NCI-H2227 treated with DMSO at 0.1 percent for 48 hours (cell line): ENCODE data around the gene PTPN14.
A peak's percentile ranks its signal among the peaks of the same experiment; 100 is the strongest.

ENCODE experiments used
- DNase-seq: peaks from one replicate; lab custom pipeline; 2025; lab: John Stamatoyannopoulos, UW

Gene PTPN14

GRCh38 chr1:214454569-214455396 lies 96.6 kb downstream of the PTPN14 start:
- no peak for DNase-seq

GRCh38 chr1:214453109-214453722 lies 98.2 kb downstream of the PTPN14 start:
- no peak for DNase-seq

GRCh38 chr1:214452152-214452784 lies 99.1 kb downstream of the PTPN14 start:
- DNase-seq: no peak

- no peak for DNase-seq
These were observed 99.8 kb downstream of the PTPN14 start for GRCh38 chr1:214451596-214451995.

GRCh38 chr1:214449371-214449770 lies 102.0 kb downstream of the PTPN14 start:
- no peak for DNase-seq

GRCh38 chr1:214448536-214448935 lies 102.9 kb downstream of the PTPN14 start:
- no peak for DNase-seq

GRCh38 chr1:214447557-214447871 lies 103.9 kb downstream of the PTPN14 start:
- DNase-seq: no peak

GRCh38 chr1:214446772-214447556 lies 104.4 kb downstream of the PTPN14 start:
- DNase-seq: no peak

- no peak for DNase-seq
These were observed 105.4 kb downstream of the PTPN14 start for GRCh38 chr1:214445831-214446614.

GRCh38 chr1:214445199-214445598 lies 106.2 kb downstream of the PTPN14 start:
- DNase-seq: no peak

GRCh38 chr1:214444182-214444939 lies 107.0 kb downstream of the PTPN14 start:
- no peak for DNase-seq

GRCh38 chr1:214441119-214441518 lies 110.3 kb downstream of the PTPN14 start:
- DNase-seq: no peak

- no peak for DNase-seq
These were observed 111.0 kb downstream of the PTPN14 start for GRCh38 chr1:214440219-214440965.

GRCh38 chr1:214439352-214440119 lies 111.9 kb downstream of the PTPN14 start:
- peak; percentile 71 for DNase-seq

GRCh38 chr1:214438530-214438929 lies 112.9 kb downstream of the PTPN14 start:
- no peak for DNase-seq

GRCh38 chr1:214438075-214438474 lies 113.3 kb downstream of the PTPN14 start:
- DNase-seq: no peak

GRCh38 chr1:214435867-214436266 lies 115.5 kb downstream of the PTPN14 start:
- DNase-seq: no peak

- no peak for DNase-seq
These were observed 119.2 kb downstream of the PTPN14 start for GRCh38 chr1:214432245-214432644.
